LoVo (cell line): ENCODE measurements around the gene EZH2.

ENCODE experiments used
- DNase-seq: peaks from one replicate; pipeline ENCODE4 v3.0.0-alpha.2; 2016; ENCODE audit warnings: low spot score

Gene EZH2

DNA sequence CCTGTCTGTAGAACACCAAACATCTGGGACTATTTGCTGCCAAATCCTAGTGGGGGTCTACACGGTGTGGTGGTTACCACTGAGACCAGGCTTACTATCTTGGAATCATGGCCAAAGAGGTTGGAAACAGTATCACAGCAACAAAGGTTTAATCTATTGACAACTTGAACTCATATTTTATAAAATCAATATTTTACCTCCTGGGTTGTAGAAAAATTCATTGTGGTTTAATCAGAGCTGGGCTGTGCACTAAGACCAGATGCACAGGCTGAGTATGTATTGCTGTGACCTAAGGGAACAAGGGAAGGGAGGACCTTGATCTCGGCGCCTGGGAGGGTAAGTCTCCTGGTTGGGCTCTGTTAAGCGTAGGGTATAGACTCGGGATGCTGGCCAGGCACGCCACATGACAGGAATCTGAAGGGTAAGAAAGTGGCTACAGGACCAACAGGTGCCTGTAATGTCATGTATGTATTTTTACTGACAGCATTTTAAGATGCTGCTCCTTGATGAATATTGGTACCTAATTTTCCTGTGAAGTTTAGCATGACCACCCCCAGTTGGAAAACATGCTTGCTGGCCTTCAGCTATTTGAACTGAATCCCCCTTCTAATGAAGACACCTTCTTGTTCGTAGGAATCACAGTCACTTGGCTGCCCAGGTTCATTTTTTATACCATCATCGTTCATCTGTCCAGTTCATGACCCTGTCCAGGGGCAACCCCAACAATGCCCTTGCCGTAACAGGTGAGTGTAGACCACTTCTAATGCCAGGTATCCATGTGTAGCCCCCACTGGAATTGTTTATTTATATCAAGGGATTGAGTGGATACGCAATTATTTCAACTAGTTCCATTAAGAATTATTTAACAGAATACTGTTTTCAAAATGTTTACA, 79.5 kb downstream of the EZH2 start:
- DNase-seq = no peak

DNA sequence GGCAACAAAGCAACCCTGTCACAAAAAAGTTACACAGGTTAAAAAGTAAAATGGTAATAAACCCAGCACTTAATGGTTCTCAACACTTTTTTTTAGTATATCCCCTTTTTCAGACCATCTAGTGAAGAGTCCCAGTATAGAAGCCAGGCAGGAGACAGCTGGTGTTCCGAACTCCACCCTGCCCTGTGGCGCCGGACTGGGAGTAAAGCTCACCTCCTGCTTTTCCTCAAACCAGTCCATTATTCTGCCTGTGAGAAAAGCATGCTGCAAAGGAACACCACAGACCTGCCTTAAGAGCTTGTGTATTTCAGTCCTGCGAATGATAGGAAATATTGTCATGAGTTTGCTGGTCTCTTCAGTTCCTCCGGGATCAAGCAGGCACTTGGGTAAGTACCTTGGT, 81.0 kb downstream of the EZH2 start:
- no peak for DNase-seq

DNA sequence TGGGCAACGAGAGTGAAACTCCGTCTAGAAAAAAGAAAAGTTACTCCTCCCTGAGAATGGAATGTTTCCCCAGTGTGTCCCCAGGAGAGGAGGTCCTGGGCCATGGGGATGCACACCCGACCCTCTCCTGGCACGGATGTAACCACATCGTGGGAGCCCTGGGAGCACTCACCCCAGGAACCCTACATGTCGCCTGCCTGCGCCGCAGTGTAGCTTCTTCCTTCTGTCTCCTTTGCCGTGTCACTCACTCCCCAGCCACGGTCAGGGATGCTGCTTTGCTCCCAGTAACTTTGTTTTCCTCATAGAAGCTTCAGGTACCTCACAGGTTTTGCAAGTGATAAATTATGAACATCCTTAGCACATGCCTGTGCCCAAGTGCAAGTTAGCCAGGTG, 82.0 kb downstream of the EZH2 start:
- DNase-seq = no peak

DNA sequence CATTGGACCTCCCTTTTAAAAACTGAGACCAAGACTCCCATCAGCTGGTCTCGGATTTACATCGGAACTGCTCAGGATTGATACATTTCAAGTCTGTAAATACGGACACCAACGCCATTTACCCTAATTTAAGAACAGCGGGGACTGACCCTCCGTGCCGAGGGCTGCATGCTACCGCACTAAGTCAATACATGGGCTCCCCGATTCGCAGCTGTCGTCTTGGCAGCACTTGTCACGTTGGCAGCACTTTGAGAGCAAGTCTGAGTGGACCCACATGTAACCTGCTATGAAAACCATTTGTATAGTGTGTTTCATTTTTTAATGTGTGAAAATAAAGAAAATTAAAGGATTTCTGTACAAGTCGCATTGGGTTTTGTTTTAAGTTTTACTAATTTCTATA, 83.4 kb downstream of the EZH2 start:
- DNase-seq = no peak

DNA sequence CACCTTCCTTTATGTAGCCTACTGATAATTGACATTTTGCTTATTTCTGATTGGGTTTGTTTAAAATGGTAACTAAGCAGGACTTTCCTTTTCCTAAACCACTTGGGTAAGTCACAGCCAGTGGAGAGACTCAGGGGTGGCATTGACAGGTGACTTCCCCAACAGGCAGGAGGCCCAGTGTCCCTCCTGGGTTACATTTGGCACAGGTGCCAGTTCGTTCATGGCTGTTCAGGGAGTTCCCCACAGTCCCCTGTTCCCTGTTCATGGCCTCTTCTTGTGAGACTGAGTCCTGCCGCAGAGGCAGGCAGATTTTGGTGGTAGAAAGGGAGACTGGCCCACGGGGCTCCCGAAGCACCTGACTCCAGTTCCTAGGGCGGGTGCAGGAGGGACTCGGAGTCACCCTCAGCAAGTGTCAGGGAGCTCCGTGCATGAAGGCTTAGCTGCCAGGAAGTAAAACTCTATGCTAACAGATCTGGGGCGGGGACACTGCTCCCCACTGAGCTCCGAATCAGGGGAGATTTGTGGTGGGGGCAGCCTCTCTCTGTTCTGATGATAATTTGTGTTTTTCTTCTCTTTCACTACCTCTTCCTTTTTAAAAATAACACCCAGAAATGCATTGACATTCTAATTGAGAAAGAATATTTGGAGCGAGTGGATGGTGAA, 84.1 kb downstream of the EZH2 start:
- DNase-seq = no peak

DNA sequence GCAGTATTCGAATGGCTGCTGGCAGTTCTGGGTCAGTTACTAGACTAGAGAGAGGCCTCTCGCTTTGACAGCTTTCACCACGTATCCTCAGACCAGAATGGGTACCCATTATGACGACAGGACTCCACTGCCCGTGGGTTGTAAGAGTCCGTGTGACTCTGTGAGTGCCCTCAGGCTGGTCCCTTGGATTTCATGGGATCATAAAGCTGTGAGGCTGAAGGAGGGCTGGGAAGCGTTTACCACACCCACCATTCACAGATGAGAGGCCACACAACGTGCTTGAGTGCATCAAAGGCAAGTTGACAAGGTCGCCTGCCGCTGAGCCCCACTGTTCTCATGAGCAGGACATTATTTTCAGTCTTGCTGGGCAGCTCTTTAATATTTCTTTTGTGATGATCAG, 87.2 kb downstream of the EZH2 start:
- DNase-seq = no peak

DNA sequence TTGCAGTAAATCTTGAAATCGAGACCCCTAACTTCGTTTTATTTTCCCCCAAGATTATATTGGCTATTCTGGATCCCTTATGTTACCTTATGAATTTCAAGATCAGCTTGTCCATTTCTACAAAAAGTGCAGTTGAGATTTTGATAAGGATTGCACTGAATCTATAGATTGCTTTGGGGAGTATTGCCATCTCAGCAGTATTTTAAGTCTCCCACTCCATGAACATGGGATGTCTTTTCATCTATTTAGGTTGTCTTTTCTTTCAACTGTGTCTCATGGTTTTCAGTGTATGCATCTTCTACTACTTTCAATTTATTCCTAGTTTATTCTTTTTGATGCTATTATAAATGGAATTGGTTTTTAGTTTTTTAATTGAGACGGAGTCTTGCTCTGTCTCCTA, 89.6 kb downstream of the EZH2 start:
- DNase-seq = no peak

DNA sequence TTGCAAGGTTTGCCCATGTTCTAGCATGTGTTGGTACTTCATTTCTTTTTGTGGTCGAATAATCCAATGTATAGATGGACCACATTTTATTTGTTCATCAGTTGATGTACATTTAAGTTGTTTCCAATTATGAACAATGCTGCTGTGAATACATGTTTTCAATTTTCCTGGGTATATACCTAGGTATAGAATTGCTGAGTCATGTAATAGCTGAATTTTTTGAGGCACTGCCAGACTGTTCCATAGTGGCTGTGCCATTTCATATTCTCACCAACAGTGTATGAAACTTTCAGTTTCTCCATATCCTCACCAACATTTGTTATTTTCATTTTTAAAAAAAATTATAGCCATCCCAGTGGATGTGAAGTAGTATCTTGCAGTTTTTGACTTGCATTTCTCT, 90.5 kb downstream of the EZH2 start:
- no peak for DNase-seq

DNA sequence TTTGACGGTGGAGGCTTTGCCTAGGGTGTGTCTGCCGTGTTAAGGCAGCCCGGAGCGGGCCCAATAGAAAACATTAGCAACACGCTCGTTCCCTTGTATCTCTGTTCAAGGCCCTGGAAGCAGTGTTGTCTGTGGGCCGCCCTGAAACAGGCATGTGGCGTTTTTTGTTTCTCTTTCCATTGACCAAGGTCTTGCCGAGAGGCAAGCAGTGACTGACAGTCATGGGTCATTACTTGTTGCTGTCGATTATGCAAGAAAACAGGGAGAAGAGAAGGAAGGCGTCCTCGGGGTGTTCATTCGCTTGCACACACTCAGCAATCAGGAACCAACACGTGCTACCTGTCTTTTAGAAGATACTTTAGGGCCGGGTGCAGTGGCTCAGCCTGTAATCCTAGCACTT, 92.5 kb downstream of the EZH2 start:
- no peak for DNase-seq

DNA sequence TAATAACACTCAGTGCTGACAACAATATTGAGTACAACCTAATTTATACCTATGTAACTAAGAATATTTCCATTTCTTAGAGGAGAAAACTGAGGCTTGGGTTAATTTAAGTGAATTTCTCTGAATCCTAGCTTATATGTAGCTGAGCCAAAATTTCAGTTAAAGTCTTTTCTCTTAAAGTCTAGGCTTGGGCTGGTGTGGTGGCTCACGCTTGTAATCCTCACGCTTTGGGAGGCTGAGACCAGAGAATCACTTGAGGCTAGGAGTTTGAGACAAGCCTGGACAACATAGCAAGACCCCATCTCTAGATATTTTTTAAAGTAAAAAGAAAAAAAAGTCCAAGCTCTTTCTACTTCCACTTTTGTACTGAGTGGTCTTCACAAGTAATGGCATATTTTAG, 93.2 kb downstream of the EZH2 start:
- no peak for DNase-seq

DNA sequence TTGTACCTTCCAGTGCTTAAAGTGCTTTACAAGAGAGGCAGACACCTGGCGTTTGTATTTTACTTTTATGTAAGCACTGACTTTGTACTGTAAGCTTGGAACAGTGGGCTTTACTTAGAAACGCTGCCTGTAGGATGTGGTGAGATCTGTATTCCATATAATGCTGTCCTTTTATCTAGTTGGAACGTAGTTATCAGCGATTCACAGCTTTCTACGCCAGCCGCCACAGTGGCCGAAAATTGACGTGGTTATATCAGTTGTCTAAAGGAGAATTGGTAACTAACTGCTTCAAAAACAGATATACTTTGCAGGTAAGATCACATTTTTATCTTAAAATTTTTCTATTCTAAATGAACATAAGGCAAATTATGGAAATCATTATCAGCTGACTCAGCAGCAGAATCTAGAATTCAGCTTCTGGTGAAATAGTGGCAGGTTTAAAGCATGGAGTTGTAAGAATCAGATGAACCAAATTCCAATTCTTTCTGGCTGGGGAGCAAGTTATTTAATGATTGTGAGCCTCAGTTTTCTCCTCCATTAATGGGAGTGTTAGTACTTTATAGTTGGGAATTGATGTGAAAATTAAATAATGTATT, 93.9 kb downstream of the EZH2 start:
- DNase-seq = no peak

DNA sequence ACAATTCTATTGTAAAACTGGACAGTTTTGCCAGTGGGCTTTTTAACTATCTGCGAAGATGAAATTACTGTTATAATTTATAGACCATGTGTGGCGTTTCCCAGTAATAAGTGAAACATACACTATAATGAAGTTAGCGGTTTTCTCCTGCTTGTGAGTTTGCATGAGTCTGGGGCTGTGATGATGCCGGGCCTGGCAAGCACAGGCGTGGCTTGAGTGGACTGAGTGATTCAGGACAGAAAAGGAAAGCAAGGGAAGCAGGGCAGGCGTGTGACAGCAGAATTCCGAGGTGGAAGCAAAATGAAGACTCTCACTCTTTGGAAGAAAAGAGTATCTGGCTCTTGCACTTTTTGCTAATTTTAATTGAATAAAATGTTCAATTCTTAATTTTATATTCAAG, 94.9 kb downstream of the EZH2 start:
- DNase-seq = no peak

DNA sequence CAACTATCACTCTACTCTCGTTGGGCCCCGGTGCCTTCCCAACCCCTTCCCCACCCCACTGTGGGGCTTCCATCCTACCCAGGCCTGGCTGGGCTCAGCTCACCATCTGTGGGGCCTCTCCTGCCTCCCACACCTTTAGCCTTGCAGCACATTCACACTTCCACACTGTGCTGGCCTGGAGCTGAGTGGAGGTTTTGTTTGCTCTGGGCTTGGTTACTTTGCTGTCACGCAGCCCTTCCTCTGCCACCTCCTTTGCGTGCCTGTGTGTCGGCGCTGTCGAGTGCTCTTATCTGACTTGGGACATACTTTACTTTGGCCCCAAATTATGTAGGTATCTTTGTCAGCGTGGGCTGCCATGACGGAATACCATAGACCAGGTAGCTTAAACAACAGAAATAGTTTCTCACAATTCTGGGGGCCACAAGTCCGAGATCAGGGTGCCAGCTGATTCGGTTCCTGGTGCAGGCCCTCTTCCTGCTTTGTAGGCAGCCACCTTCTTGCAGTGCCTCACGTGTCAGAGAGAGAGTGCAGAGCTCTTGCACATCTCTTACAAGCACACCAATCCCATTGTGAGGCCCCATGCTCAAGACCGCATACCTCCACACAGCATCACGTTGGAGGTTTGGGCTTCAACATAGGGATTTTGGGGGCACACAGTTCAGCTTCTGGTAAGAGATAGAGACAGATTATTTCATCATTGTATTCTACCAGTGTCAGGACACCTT, 96.4 kb downstream of the EZH2 start:
- DNase-seq = no peak

DNA sequence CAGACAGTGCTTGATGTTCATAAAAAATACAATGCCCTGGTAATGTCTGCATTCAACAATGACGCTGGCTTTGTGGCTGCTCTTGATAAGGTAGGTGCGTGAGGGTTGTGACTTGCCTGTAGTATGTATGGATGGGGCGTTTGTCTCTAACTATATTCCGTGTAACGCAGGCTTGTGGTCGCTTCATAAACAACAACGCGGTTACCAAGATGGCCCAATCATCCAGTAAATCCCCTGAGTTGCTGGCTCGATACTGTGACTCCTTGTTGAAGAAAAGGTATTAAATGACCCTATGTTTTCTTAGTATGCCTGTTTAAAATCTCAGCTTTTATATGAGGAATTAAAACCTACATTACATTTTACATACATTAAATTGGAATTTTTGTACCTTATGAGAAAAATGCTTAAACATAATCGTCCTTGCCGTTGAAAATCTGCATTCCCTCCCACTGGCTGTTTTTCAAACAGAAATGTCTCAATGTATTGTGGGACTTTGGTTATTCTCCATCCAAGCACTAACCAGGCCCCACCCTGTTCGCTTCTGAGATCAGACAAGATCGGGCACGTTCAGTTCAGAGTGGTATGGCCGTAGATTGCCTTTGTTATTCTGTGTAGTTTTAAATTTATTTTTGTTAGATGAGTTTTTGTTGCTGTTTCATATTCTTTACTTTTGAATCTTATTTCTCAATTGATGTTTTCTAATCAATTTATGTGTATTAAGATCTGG, 100.1 kb downstream of the EZH2 start:
- DNase-seq = no peak

DNA sequence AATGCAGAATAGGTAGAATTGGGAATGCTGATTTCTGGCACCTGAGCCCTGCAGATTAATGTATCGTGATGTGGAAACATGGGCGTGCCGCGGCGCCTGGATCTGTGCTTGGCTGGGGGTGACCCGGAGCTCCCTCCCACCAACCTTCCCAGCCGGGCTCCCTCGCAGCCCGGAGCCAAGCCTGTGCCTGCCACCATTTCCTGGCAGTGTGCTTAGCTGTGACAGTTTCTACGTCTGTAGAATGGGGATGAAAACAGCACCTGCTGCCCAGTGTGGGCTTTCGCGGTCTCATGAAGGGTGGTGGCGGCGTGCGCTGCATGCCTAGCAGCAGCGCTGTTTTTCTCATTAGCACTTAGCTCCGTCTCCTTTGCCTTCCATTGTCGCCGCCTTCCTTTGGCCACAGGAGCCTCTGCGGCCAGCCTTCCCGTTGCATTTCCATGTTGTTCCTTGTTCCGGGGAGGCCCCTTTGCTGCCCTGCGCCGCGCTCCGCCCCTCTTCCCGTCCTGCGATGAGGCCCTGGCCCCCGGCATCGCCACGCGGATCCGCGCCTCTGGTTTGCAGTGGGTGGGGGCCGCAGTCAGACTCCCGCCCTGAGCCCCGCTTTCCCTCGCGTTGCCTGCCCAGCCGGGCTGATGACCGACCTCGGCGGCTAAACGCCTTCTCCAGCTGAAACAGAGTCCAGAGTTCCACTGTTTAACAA, 101.2 kb downstream of the EZH2 start:
- DNase-seq = no peak

DNA sequence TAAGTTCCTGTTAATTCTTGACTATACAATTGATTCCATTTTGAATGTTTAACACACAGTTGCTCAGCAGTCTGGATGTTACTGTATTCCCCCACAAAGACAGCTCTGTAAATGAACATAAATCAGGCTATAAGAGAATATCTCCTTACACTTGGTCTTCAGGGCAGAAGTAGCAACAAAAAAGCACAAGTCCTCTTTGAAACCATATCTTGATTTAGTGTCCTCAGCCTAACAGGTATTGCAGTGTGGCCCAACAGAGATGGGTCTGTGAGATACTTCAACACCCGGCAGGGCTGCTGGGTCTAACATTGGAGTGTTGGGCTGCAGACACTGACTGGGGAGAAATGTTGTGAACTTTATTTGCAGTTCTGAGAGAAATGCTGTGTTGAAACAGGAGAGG, 109.6 kb downstream of the EZH2 start:
- no peak for DNase-seq

DNA sequence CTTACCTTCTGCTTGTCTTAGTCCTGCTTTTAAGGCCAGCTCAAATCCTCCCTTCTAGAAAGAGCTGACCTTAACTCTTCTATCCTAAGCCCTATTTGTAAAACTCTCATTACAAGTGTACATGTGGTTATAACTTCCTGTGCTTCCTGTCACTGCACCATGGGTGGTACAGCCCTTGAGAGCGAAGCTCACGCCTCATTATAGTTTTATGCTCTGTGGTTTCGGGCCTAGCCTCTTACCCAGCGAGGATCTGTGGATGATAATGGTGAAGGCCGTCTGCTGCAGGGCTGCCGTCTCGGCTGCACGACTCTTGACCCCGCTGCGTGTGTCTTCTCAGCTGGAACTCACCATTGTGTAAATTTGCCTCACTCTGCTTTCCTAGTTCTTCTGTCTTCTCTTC, 110.8 kb downstream of the EZH2 start:
- DNase-seq = no peak

DNA sequence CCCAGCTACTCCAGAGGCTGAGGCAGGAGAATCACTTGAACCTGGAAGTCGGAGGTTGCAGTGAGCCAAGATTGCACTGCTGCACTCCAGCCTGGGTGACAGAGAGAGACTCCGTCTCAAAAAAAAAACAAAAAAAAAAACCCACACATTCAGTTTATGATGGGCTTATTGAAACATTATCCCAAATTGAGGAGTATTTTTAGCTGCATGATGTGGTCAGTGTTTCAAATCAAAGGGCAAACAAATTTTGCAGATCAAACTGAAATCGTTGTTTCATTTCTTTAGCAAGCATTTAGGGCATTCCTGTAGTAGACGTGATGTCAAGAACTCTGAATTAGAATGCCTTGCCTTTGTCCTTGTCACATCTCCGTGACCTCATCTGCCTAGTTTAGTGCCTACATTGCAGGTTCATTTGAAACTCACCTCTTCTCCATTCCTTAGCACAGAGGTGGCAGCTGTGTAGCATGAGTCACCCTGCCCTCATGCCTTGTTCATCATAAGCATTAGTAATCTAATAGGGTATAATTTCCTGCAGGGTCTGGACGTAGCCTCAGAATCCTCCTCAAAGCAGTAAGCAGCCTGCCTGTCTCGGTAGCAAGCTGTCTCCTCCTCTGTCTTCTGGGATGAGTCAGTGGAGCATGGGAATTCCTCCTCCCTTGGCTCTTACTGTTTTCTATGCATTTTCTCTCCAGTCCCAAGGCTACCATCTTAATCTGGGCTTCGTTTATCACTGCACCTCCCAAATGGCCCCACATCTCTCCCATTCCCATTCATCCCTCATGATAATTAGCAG, 111.6 kb downstream of the EZH2 start:
- no peak for DNase-seq

DNA sequence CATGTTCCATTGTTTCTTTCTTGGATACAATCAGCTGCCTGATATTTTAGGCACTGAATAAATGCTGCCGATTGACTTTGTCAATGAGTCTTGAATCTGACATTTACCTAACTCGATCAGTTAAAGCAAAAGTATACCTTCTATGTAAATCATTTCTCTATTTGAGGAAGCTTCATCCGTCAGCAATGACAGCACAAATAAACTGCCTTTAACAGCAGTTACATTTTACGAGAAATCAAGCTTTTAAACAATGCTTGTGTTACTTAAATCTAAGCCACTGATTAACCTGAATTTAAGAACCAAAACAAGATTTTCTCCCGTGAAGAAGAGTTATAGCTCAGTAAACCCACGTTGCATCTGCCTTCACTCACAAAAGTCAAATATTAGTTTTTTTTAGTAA, 114.1 kb downstream of the EZH2 start:
- no peak for DNase-seq

DNA sequence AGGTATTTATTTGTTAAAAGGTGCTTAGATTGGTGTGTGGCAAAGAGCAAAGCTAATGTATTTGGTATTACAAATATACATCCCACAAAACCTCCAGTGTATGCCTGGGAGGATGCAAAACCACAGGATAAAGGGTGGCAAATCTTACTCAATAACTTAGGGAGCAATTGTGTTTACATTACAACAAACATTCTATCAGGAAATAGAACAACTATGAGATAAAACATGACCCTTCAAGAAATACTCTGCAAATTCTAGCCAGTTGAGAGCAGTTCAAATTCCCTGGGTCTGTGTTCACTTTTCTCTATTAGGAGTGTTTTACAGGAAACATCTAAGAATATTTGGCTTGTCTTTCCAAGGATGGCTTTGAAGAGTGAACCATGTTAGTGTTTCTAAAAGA, 120.5 kb downstream of the EZH2 start:
- no peak for DNase-seq
